C1 segment of cervical spinal cord (tissue), 14 donors: ENCODE data around the gene CD53.
"Not testable (repeated sequence)": the region's sequence is repeated elsewhere in the genome, so short reads cannot be mapped to it uniquely, and the experiment has no call there.

Experiments
- DNase-seq, 14 donors: peaks; one replicate each; lab custom pipeline; 2025; lab: John Stamatoyannopoulos, UW

CD53 gene

GRCh38 chr1:110915804-110916203 is 42.9 kb downstream of the CD53 start:
- no peak for DNase-seq

GRCh38 chr1:110916274-110916668 is 43.3 kb downstream of the CD53 start:
- no peak for DNase-seq

GRCh38 chr1:110916669-110917306 is 43.8 kb downstream of the CD53 start:
- DNase-seq = no peak

GRCh38 chr1:110918016-110918415 is 45.1 kb downstream of the CD53 start:
- no peak for DNase-seq

GRCh38 chr1:110921953-110922352 is 49.0 kb downstream of the CD53 start:
- no peak for DNase-seq

GRCh38 chr1:110927484-110928075 is 54.6 kb downstream of the CD53 start:
- no peak for DNase-seq

DNA sequence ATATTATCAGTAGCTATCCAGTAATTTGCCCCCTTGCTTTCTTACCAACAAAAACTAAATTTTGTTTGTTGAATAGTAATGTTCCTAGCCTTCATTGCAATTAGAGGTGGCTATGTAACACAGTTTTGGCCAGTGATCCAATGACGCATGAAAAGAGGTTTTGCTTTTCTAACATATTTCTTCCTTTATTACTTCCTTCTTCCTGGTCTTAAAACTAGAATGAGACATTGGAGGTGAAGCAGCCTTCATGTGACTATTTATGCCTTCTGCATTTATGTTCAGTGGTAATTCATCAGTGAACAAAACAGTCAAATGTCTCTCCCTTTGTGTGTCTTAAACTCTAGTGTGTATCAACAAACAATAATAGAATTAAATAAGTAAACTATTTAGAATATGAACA is 55.2 kb downstream of the CD53 start:
- DNase-seq = no peak

GRCh38 chr1:110928904-110929303 is 56.0 kb downstream of the CD53 start:
- DNase-seq = no peak

- not testable (repeated sequence) for DNase-seq
Measured at GRCh38 chr1:110931097-110931496, 58.1 kb downstream of the CD53 start.

DNA sequence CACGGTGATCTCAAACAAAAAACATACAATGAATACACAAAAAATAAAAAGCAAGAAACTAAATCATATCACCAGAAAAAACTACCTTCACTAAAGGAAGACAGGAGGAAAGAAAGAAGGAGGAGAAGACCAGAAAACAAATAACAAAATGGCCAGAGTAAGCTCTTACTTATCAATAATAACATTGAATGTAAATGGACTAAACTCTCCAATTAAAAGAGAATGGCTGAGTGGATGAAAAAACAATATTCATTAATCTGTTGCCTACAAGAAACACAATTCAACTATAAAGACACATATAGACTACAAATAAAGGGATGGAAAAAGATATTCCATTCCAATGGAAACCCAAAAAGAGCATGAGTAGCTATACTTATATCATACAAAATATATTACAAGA is 63.6 kb downstream of the CD53 start:
- no peak for DNase-seq

- no peak for DNase-seq
Measured at GRCh38 chr1:110944806-110945205, 71.9 kb downstream of the CD53 start.

GRCh38 chr1:110945626-110946025 is 72.7 kb downstream of the CD53 start:
- no peak for DNase-seq

DNA sequence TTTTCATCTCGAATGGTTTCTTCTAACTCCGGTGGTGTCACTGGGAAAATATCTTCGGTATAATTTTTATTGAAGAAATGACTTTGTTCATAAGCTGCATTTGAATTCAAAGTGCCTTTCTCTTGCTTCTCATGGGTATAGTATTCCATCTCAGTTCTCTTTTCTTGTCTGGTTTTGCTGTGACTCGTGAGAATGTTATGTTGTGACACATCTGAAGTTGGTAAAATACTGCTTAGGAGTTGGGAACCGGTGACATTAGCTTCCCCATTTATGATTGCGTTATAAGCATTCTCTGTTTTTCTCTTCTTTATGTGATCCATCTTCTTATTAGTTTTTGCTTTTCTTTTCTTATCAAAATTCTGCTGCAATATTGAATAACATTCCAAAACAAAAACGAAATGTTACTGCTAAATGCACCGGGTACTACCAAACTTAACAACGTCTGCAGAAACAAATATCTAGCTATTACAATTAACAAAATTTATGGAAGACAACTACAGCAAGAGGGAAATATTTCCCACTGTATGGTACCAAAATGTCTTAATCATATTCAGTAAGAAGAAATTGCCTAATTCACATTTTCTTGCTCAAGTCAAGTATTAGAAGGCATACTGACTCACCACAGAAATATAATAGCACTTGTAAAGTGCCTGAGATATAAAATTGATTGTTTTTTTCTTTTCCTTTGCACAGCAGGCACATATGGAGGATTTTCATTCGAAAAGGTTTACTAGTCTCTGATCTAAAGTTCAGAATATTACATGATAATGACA is 75.3 kb downstream of the CD53 start:
- DNase-seq = no peak
